ENCODE results near the gene S100A4. TPM values are rescaled to one million over a fixed set of nuclear protein-coding genes. Genes with fewer than 3 reads are reported as not detected.
"Not testable (repeated sequence)": the region's sequence is repeated elsewhere in the genome, so short reads cannot be mapped to it uniquely, and the experiment has no call there.

Gene S100A4
- total RNA-seq, 1 donor from 2014 or later = 66.8 TPM

DNA sequence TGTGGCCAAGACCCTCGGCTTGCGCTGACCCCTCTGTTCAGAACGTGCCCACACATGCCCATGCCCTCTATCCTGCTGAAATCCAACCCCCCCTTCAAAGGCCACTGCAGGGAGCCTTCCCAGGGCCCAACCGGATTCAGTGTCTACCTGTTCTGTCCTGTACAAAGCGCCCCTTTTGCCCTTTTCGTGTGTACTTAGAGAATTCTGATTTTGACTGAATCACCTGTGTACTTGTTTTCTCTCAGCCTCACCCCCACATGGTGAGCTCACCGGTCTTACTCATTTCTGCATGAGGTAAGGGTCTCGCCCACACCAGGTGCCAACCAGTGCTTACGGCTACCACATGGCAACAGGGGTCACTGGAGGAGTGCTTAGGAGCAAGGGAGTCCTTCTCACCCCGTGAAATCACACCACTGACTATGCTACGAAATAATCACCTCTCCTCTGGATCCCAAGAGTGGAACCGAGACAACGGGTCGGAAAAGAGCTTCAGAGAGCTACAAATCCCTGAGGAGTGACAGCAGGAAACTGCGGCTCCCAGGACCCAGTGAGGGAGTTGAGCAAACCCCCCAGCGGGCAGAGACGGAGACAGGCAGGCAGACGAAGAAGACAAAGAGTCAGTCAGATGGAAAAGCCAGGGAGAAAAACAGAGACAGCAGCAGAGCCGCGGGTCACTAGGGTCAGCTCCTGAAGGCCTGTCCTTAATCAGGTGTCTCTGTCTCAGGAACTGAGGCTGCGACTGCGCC, 22.2 kb upstream of the S100A4 start:
- no peak for DNase-seq (ENCODE audit: low spot score)

DNA sequence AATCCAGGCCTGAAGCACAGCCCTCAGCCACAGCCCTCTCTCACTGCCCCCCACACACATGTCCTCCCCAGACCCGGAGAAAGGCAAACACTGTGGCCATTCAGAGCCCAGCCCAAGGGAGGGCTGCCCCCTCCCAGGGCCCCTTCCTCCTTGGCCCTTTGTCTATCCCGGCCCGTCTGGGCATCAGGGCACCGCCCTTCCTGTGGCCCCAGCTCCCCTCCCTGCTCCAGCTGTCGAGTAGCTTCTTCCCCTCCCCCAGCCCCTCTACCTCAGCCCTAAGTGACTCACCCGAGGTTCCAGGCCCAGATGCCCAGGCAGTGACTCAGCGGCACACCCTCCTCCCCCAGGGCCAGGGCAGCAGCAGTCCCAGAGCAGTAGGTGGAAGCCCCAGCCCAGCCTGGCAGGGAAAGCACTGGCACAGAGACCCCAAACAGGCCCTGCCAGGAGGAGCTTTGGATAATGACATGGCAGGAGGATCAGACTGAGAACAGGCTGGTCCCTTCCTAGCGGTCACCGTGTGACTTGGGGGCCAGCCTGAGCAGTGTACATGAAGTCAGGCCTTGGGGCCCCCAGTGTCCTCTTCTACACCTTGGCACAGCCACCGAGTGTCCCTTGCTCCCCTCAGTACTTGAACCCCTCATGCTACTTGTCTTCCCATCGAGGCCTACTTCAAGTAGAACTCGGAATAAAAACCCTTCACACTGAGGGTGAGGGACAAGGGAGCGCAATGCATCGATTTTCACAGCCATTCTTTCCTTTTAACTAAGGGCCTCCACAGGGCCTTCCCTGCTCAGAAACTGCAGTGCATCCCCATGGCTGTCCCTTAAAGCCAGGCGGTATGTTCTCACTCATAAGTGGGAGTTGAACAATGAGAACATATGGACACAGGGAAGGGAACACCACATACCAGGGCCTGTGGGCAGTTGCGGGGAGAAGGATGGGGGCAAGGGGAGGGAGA, 21.1 kb upstream of the S100A4 start:
- peak; percentile 96 for DNase-seq (ENCODE audit: low spot score)

GRCh38 chr1:153565529-153566374, 20.1 kb upstream of the S100A4 start, which contains the start of gene S100A2:
Gene S100A2, minus strand, starts transcription at chr1:153565844. Its CDS starts 1,967 bp downstream, at chr1:153563877.
- no peak for DNase-seq (ENCODE audit: low spot score)

- no peak for DNase-seq (ENCODE audit: low spot score)
These were observed 18.4 kb upstream of the S100A4 start for GRCh38 chr1:153563991-153564390.

DNA sequence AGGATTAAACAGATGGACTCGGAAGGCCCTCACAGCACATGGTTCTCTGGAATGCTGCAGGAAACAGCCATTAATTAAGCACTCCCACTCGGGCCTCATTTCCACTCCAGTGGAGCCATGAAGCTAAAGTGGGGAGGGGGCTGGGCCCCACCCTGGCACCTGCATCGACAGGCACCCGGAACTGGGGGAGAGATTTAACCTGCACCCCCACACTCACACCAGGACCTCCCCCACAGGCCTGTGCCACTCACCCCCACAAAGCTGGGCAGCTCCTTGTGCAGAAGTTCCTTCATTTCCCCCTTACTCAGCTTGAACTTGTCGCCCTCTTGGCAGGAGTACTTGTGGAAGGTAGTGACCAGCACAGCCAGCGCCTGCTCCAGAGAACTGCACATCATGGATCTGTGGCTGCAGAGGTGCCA, 17.9 kb upstream of the S100A4 start:
- DNase-seq (ENCODE audit: low spot score) = no peak

DNA sequence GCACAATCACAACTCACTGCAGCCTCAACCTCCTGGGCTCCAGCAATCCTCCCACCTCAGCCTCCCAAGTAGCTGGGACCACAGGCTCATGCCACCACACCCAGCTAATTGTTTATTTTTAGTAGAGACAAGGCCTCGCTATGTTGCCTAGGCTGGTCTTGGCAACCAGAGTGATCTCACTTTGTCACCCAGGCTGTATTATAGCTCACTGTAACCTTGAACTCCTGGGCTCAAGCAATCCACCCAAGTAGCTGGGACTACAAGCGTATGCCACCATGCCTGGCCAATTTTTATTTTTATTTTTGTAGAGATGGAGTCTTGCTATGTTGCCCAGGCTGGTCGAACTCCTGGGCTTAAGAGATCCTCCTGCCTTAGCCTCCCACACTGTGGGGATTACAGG, 16.4 kb upstream of the S100A4 start:
- DNase-seq (ENCODE audit: low spot score) = not testable (repeated sequence)

DNA sequence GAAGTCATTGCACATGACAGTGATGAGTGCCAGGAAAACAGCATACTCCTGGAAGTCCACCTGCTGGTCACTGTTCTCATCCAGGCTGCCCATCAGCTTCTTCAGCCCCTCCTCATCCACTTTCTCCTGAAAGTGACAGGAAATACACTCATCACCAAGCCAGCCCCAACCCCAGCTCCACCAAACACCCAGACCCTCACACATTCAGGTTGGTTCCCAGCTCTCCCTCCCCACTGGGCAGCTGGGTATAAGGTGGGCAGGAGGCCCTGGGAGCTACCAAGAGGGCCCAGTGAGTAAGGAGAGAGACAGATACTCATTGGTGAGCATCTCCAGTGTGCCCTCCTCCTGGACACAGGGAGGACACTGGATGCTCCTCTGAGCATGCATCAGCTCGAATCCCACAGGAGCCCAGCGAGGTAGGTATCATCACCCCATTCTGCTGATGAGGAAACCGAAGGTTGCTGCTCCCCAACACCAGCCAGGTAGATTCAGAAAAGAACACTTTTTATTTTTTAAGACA, 15.9 kb upstream of the S100A4 start:
- no peak for DNase-seq (ENCODE audit: low spot score)

DNA sequence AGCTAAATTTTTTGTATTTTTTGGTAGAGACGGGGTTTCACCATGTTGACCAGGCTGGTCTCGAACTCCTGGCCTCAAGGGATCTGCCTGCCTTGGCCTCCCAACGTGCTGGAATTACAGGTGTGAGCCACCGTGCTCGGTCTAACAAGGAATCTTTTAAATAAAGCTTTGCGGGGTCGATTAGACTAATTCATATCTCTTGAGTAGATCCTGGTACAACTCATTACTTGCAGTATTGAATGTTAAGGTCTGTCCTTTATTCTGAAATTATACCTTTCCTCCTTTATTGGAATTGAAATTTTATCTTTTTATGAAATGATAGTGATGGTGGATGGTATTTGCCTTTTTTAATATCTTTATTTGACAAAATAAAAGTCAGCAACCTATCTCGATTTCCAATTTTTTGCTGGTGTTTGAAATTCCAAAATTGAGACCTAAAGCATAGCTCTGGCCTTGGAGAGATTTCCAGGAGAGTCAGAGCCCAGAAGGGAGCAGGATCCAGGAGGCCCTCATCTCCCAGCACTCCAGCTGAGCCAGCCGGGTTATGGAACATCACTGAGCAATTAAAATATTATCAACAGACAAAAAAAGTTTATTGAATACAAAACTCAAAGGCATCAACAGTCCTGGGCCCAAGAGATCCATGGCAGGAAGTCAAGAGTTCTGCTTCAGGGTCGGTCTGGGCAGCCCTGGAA, 15.3 kb upstream of the S100A4 start:
- no peak for DNase-seq (ENCODE audit: low spot score)

GRCh38 chr1:153560241-153560640, 14.6 kb upstream of the S100A4 start:
- no peak for DNase-seq (ENCODE audit: low spot score)

GRCh38 chr1:153557877-153558276, 12.3 kb upstream of the S100A4 start:
- DNase-seq (ENCODE audit: low spot score) = no peak

DNA sequence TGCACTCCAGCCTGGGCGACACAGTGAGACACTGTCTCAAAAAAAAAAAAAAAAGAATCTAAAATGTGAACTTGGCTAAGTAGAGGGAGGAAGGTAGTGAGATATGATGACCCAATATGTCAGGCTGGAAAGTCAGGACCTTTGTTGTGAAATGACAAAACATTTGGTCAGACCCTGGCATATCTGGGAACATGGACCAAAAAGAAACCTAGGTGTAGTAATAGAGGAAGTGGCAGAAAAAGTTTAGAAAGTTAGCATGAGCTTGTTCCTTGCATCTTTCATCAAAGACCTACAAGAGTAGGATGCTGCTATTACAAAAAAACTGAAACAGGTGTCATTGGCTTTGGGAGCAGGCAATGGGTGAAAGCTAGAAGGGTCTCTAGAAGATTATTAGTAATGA, 10.7 kb upstream of the S100A4 start:
- DNase-seq (ENCODE audit: low spot score) = no peak

GRCh38 chr1:153553830-153554541, 8.4 kb upstream of the S100A4 start:
- DNase-seq (ENCODE audit: low spot score) = no peak

DNA sequence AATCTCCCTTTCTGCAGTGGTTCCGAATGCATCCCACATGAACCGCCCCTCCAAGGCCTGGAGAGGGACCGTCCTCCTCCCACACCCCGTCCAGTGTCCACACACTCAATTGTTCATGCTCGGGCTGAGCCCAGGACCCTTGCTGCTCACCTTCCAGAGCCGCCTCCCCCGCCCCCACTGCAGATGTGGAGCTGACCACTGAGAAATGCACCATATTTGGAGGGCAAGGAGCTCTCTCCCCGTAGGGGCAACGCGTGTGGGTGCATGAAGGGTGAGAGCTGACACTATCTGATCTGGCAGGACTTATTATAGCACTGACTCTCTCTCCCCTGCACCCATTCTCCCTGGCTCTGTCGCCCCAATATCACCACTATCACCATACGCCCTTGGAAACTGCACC, 7.5 kb upstream of the S100A4 start:
- DNase-seq (ENCODE audit: low spot score) = no peak

GRCh38 chr1:153552335-153552734, 6.7 kb upstream of the S100A4 start:
- no peak for DNase-seq (ENCODE audit: low spot score)

DNA sequence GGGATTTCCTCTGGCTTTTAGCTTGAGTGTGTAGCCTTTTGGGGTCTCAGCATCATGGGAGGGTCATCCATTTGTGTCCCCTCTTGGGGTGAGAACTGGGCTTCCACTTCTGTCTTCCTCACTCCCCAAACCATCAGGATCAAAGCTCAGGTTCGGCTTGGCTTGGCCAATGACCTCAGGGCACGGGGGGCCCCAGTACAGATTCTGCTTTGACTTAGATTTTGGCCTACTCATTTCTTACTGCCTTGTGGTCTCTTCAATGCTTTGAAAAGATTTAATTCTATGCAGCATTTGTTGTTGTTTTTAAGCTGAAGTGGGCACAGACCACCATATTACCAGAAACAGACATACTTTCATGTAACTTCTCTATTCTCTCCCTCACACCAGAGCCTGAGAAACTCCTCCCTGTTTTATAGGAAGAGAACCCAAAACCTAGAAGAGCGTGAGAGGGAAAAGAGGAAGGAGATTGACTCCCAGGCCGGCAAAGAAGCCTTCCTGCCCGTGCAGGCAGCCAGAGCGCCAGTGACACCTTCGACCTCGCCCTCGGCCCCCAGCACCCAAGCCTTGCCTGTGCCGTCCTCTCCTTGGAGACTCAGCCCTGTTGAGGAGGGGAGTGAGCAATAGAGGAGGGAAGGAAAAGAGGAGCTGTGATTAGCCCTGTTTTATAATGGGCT, 5.4 kb upstream of the S100A4 start:
- no peak for DNase-seq (ENCODE audit: low spot score)

DNA sequence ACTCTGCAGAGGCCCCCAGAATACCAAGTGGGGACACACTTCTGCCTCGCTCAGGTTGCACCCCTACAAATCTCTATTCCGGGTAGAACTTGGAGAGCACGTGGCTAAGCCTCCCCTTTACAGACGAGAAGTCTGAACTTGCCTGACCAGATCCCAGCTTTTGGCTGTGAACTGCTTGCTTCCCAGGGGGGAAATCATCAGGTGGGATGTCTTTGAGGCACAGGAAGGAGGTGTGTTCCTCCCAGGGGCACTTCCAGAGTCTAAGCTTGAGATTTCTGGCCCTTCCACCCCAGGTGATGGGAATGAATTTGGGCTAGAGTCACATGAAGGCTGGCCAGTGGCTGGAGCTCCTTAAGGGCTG, 4.8 kb upstream of the S100A4 start:
- DNase-seq (ENCODE audit: low spot score) = no peak

DNA sequence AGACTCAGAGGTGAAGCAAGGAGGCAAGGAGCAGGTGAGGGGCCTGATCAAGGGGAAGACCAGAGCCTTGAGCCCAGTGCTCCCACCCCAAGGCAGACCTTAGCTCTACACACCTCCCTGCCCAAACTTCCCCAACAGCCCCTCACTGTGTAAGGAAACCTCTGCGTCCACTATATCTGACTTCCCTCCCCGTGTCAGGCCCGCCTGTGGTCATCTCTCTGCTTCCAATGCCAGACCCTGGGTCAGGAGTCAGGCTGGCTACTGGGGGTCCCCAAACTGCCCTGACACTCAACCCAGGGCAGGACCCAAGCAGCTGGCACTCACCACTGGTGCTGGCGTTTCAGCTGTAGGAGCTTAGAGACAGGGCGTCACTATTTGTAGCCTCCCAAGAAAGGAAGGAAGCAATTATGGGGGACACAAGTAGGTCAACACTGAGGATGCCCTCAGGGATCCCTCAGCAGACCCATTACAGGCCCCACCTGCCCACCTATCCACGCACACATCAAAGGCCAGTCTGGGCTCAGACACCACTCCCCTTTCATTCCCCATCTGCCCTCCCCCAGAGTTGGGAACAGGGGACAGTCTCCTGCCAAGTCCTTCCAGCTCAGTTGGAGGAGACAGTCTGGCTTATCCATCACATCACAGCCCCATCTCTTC, 4.3 kb upstream of the S100A4 start:
- DNase-seq (ENCODE audit: low spot score) = no peak

- no peak for DNase-seq (ENCODE audit: low spot score)
These were observed 3.4 kb upstream of the S100A4 start, which contains the start of gene S100A3 for GRCh38 chr1:153548722-153549688. Gene S100A3, minus strand, starts transcription at chr1:153549258. Its CDS starts 773 bp downstream, at chr1:153548485.
